GM23338 (cell line): Measurements from ENCODE around the gene FRAT1. TPM values are rescaled to one million over a fixed set of nuclear protein-coding genes. Genes with fewer than 3 reads are reported as not detected.

Source experiments
- polyA plus RNA-seq: library from polyadenylated mRNA; unstranded; fragments of >200 nt; fragmentation: Nextera tagmentation; extraction: Ambion mirVana; gene quantifications from 2 replicates; pipeline ENCODE4 v1.2.1, GENCODE V29; 2016
- small RNA-seq: library from RNA; depleted of rRNA; stranded (forward); fragments of <200 nt; gene quantifications from one replicate; pipeline ENCODE3, GENCODE V24; 2014; ENCODE audit warnings: low replicate concordance
- total RNA-seq: library from RNA; depleted of rRNA; stranded (reverse); fragments of >200 nt; shearing (Covaris generic); gene quantifications from 2 replicates; pipeline ENCODE4 v1.2.3, GENCODE V29; 2014; rRNA removed

FRAT1 gene
- total and polyA plus RNA-seq, 2 experiments from 2014 or later, result 1.4 to 8.5 TPM

Small RNA genes within 50 kb of the gene (small RNA-seq; reads per million reads assigned to genes)
- gene RF00017, result not detected

Other genes starting within 250 kb of the FRAT1 start
- gene SLIT1, start 133.3 kb upstream of the FRAT1 start, total RNA-seq, result 1.7 and 2.0 TPM in 2 replicates
- gene SLIT1, start 133.3 kb upstream of the FRAT1 start, polyA plus RNA-seq, result 0.37 and 0.76 TPM in 2 replicates
- gene ARHGAP19, start 26.6 kb upstream of the FRAT1 start, total RNA-seq, result 35.9 and 38.8 TPM in 2 replicates
- 7.6 and 11.5 TPM in 2 replicates for gene ARHGAP19, start 26.6 kb upstream of the FRAT1 start, polyA plus RNA-seq
- 87.5 and 109 TPM in 2 replicates for gene FRAT2, start 15.5 kb downstream of the FRAT1 start, total RNA-seq
- 24.5 and 44.0 TPM in 2 replicates for gene FRAT2, start 15.5 kb downstream of the FRAT1 start, polyA plus RNA-seq
- 62.6 and 66.4 TPM in 2 replicates for gene RRP12, start 82.1 kb downstream of the FRAT1 start, total RNA-seq
- 49.5 and 53.4 TPM in 2 replicates for gene RRP12, start 82.1 kb downstream of the FRAT1 start, polyA plus RNA-seq
- 870 and 930 TPM in 2 replicates for gene PGAM1, start 106.9 kb downstream of the FRAT1 start, total RNA-seq
- gene PGAM1, start 106.9 kb downstream of the FRAT1 start, polyA plus RNA-seq, result 492 and 497 TPM in 2 replicates
- gene EXOSC1, start 126.7 kb downstream of the FRAT1 start, total RNA-seq, result 63.6 and 66.3 TPM in 2 replicates
- 127 and 131 TPM in 2 replicates for gene EXOSC1, start 126.7 kb downstream of the FRAT1 start, polyA plus RNA-seq
- 58.1 and 58.2 TPM in 2 replicates for gene ZDHHC16, start 126.9 kb downstream of the FRAT1 start, total RNA-seq
- gene ZDHHC16, start 126.9 kb downstream of the FRAT1 start, polyA plus RNA-seq, result 33.3 and 35.1 TPM in 2 replicates
- 221 and 252 TPM in 2 replicates for gene MMS19, start 179.2 kb downstream of the FRAT1 start, total RNA-seq
- 74.7 and 81.5 TPM in 2 replicates for gene MMS19, start 179.2 kb downstream of the FRAT1 start, polyA plus RNA-seq
- 21.5 and 29.0 TPM in 2 replicates for gene UBTD1, start 179.7 kb downstream of the FRAT1 start, total RNA-seq
- 17.3 and 20.4 TPM in 2 replicates for gene UBTD1, start 179.7 kb downstream of the FRAT1 start, polyA plus RNA-seq